Dermis microvascular lymphatic vessel endothelial cell (primary cell): ENCODE data around the gene SGCA. TPM values are rescaled to one million over a fixed set of nuclear protein-coding genes. Genes with fewer than 3 reads are reported as not detected.

Experiments
- DNase-seq, 2 donors: peaks; one replicate each; pipeline versions ENCODE4 v3.0.0 to v3.0.0-alpha.2; 2010; ENCODE audit warnings: low read depth in 2 of 2
- total RNA-seq: library from RNA; depleted of rRNA; stranded (reverse); fragments of >200 nt; gene quantifications from 2 replicates; pipeline ENCODE4 v1.2.1, GENCODE V29; 2014

SGCA gene
- total RNA-seq, 1 donor from 2014 or later = not detected

GRCh38 chr17:50192618-50193291 lies 26.9 kb downstream of the SGCA start:
- no peak for DNase-seq

- DNase-seq = no peak
Measured at GRCh38 chr17:50194140-50194933, 28.5 kb downstream of the SGCA start.

GRCh38 chr17:50194934-50195865 lies 29.4 kb downstream of the SGCA start:
- DNase-seq = no peak

GRCh38 chr17:50196036-50196435 lies 30.2 kb downstream of the SGCA start:
- no peak for DNase-seq

- DNase-seq = no peak
Measured at GRCh38 chr17:50196826-50197225, 31.0 kb downstream of the SGCA start.

GRCh38 chr17:50198026-50198669 lies 32.3 kb downstream of the SGCA start:
- DNase-seq = peak; percentile 36 to 70

GRCh38 chr17:50199211-50199802 lies 33.5 kb downstream of the SGCA start:
- DNase-seq = no peak

GRCh38 chr17:50199803-50200456 lies 34.1 kb downstream of the SGCA start:
- DNase-seq = peak; percentile 61 to 74

- DNase-seq = peak; percentile 58 to 77
Measured at GRCh38 chr17:50200457-50201275, 34.9 kb downstream of the SGCA start.

- DNase-seq = no peak
Measured at GRCh38 chr17:50201276-50201854, 35.6 kb downstream of the SGCA start, which contains the start of gene COL1A1. COL1A1 (minus strand) TSS chr17:50201631; CDS start chr17:50201513, 118 bp downstream.

- no peak for DNase-seq
Measured at GRCh38 chr17:50203086-50203485, 37.3 kb downstream of the SGCA start.

- no peak for DNase-seq
Measured at GRCh38 chr17:50203604-50204345, 38.0 kb downstream of the SGCA start.

- DNase-seq = no peak
Measured at GRCh38 chr17:50204431-50204830, 38.6 kb downstream of the SGCA start.

- no peak for DNase-seq
Measured at GRCh38 chr17:50205111-50205962, 39.5 kb downstream of the SGCA start.

GRCh38 chr17:50205963-50206505 lies 40.2 kb downstream of the SGCA start:
- DNase-seq = no peak

GRCh38 chr17:50206604-50207293 lies 40.9 kb downstream of the SGCA start:
- no peak for DNase-seq
